Activated naive CD8-positive, alpha-beta T cell treated with anti-CD3 and anti-CD28 coated beads, Interleukin-2, amount 10 ng/mL, durations not matched to agents 7 days and 5 days (primary cell): ENCODE data around the gene S100A6. TPM values are rescaled to one million over a fixed set of nuclear protein-coding genes. Genes with fewer than 3 reads are reported as not detected.

Source experiments
- ATAC-seq: fragments of 150-1000 bp; cut with Tn5 transposase; one replicate; pipeline ENCODE4 v1.10.0; 2021; ENCODE audit warnings: low read depth, moderate library complexity
- POLR2A ChIA-PET: fragments of 350-600 bp; sonication (Branson Sonifier 250); formaldehyde crosslinking; loops from one replicate; lab custom pipeline; 2021; ENCODE audit warnings: antibody characterized with exemption; lab: Charles Lee
- DNase-seq: peaks from one replicate; pipeline ENCODE4 v3.0.0; 2021
- H3K27ac Mint-ChIP-seq: one replicate; pipeline ENCODE4 v1.8.0; 2022; ENCODE audit warnings: mild to moderate bottlenecking, mixed read lengths
- H3K27me3 Mint-ChIP-seq: one replicate; pipeline ENCODE4 v1.8.0; 2022; ENCODE audit warnings: mild to moderate bottlenecking, moderate library complexity, mixed read lengths
- H3K36me3 Mint-ChIP-seq: one replicate; pipeline ENCODE4 v1.8.0; 2021; ENCODE audit warnings: mild to moderate bottlenecking, mixed read lengths
- H3K4me1 Mint-ChIP-seq: one replicate; pipeline ENCODE4 v1.8.0; 2021; ENCODE audit warnings: mixed read lengths
- H3K4me3 Mint-ChIP-seq: one replicate; pipeline ENCODE4 v1.8.0; 2022; ENCODE audit warnings: mild to moderate bottlenecking, moderate library complexity, mixed read lengths
- H3K9me3 Mint-ChIP-seq: one replicate; pipeline ENCODE4 v1.8.0; 2021; ENCODE audit warnings: mixed read lengths
- total RNA-seq, 2 experiments: library from RNA; stranded (reverse); gene quantifications; one replicate each; pipeline ENCODE4 v1.2.3, GENCODE V29; 2021

The S100A6 gene
- total RNA-seq, 2 experiments from 2014 or later = 365 to 373 TPM

DNA sequence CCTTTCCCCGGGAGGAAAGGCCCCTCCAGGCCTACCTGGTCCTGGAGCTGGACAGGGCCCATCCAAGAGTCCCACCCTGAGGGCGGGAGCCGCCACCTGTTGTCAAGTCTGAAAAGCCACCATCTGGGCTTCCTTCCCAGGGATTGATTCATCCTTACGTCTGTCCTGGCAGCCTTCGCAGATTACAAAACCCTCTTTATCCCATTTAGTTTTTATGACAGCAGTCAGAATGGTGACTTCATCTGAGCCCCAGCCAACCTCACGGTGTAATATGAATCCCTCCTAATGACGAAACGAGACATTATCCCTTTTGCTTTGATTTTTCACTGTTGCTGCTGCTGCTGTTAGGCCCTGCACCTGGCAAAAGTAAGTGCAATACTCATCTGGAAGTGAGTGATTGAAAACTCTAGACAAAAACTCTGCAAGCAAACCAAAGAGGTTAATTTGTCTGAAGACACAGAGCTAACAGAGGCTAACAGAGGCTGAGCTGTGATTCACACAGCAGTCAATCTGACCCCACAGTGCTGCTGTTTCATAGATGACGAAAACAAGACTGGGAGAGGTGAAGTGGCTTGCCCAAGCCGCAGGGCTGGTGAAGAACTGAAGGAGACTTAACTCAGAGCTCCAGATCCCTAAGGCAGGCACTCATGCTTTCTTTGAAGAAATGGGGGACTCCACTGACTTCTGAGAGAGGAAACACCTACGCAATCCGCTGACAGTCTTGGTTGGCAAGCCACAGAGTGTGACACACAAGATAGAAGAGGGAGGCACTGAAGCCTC is 45.3 kb downstream of the S100A6 start:
- POLR2A ChIA-PET = no interaction called here
- Mint-ChIP-seq H3K27me3 (peaks cover 11% of the 10 kb centered on the region), H3K27ac (no peak overlapping the region), H3K36me3 (no peaks in the 10 kb centered on the region), H3K4me1 (peaks cover 2% of the 10 kb centered on the region), H3K9me3 (no peaks in the 10 kb centered on the region), H3K4me3 (no peak overlapping the region)
- no peak for ATAC-seq
- no peak for DNase-seq

DNA sequence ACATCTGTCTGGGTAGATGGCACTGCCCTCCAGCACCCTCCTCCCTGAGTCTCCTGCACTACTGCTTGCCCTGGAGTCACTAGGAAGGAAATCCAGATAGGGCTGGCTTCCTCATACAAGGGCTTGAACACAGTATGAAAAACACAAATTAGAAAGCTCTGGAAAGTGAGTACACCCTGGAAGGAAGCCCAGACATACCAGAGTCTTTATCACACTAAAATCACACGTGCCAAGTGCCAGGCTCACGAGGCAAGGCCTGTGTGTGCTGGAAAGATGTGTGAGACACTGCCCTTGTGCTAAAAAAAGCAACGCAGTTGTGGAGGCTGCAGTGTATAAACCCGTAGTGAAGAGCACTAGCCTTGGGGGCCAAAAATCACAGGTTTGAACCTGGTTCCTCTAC is 47.1 kb downstream of the S100A6 start:
- Mint-ChIP-seq H3K4me3 (no peak overlapping the region), H3K27me3 (peaks cover 17% of the 10 kb centered on the region), H3K36me3 (no peaks in the 10 kb centered on the region), H3K27ac (no peak overlapping the region), H3K4me1 (peaks cover 2% of the 10 kb centered on the region), H3K9me3 (no peaks in the 10 kb centered on the region)
- DNase-seq (no peak), ATAC-seq (no peak)
- POLR2A ChIA-PET = no interaction called here

DNA sequence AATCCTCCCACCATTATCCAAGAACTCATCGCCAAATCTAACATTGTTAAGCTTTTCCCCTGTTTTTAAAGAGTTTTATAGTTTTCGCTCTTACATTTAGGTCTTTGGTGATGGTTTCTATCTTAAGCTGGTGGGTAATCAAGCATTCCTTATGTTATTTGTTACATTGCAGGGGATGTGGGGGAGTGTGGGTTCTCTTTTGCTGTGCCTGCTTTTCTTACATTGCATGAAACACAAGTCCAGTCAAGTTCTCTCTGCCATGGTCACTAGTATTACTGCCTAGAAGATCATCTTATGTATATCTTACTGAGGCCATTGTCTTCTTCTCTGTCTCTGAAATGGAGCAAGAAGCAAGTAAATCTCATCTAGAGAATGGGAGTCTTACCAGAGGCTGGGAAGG is 48.1 kb downstream of the S100A6 start:
- POLR2A ChIA-PET = no interaction called here
- no peak for DNase-seq
- ATAC-seq = no peak
- H3K27ac Mint-ChIP-seq = no peak overlapping the region
- peaks cover 23% of the 10 kb centered on the region for H3K27me3 Mint-ChIP-seq
- no peaks in the 10 kb centered on the region for H3K9me3 Mint-ChIP-seq
- peaks cover 2% of the 10 kb centered on the region for H3K4me1 Mint-ChIP-seq
- no peaks in the 10 kb centered on the region for H3K36me3 Mint-ChIP-seq
- no peak overlapping the region for H3K4me3 Mint-ChIP-seq

- H3K36me3 Mint-ChIP-seq = no peaks in the 10 kb centered on the region
- DNase-seq (no peak), ATAC-seq (no peak)
- H3K9me3 Mint-ChIP-seq = no peaks in the 10 kb centered on the region
- H3K4me3 Mint-ChIP-seq = no peak overlapping the region
- peaks cover 36% of the 10 kb centered on the region for H3K27me3 Mint-ChIP-seq
- POLR2A ChIA-PET = no interaction called here
- no peak overlapping the region for H3K27ac Mint-ChIP-seq
- no peaks in the 10 kb centered on the region for H3K4me1 Mint-ChIP-seq
Measured at GRCh38 chr1:153485863-153486262, 49.9 kb downstream of the S100A6 start.

Other genes starting within 250 kb of the S100A6 start
- not detected for gene PGLYRP3, start 223.0 kb downstream of the S100A6 start, total RNA-seq
- gene PGLYRP4, start 187.2 kb downstream of the S100A6 start, total RNA-seq = not detected
- gene S100A9, start 178.1 kb downstream of the S100A6 start, total RNA-seq = 1 to 10 TPM; 4.5 to 4.8 TPM
- not detected for gene S100A12, start 160.4 kb downstream of the S100A6 start, total RNA-seq
- 1 to 10 TPM in 1 of 2 experiments, under 1 TPM in 1; 0.94 to 1.2 TPM for gene S100A8, start 144.9 kb downstream of the S100A6 start, total RNA-seq
- not detected for gene S100A7A, start 119.5 kb downstream of the S100A6 start, total RNA-seq
- gene S100A7, start 75.3 kb downstream of the S100A6 start, total RNA-seq = not detected
- gene S100A5, start 4.9 kb upstream of the S100A6 start, total RNA-seq = 1 to 10 TPM; 2.2 to 2.7 TPM
- 100 to 1,000 TPM; 385 to 394 TPM for gene S100A4, start 9.8 kb upstream of the S100A6 start, total RNA-seq
- gene S100A3, start 13.3 kb upstream of the S100A6 start, total RNA-seq = not detected
- not detected for gene S100A2, start 29.9 kb upstream of the S100A6 start, total RNA-seq
- not detected for gene S100A16, start 77.1 kb upstream of the S100A6 start, total RNA-seq
- gene S100A14, start 80.3 kb upstream of the S100A6 start, total RNA-seq = not detected
- gene S100A13, start 91.5 kb upstream of the S100A6 start, total RNA-seq = 1 to 10 TPM; 4.8 to 5.3 TPM
- not detected for gene S100A1, start 92.4 kb upstream of the S100A6 start, total RNA-seq
- gene CHTOP, start 98.1 kb upstream of the S100A6 start, total RNA-seq = 100 to 1,000 TPM in 1 of 2 experiments, 10 to 100 TPM in 1; 98.1 to 105 TPM
- 10 to 100 TPM; 37.9 TPM for gene SNAPIN, start 122.7 kb upstream of the S100A6 start, total RNA-seq
- gene ILF2, start 135.0 kb upstream of the S100A6 start, total RNA-seq = 100 to 1,000 TPM; 141 to 142 TPM
- not detected for gene NPR1, start 142.7 kb upstream of the S100A6 start, total RNA-seq
- 10 to 100 TPM; 53.6 to 57.2 TPM for gene INTS3, start 192.1 kb upstream of the S100A6 start, total RNA-seq
- gene SLC27A3, start 239.4 kb upstream of the S100A6 start, total RNA-seq = 10 to 100 TPM; 38.9 to 44.0 TPM